GM19438 (cell line): Measurements from ENCODE around the gene APOOL.
"Not testable (repeated sequence)": the region's sequence is repeated elsewhere in the genome, so short reads cannot be mapped to it uniquely, and the experiment has no call there.

Experiments
- ATAC-seq: cut with Tn5 transposase; IDR thresholded peaks from one replicate; pipeline ENCODE4 v1.9.1; 2021; ENCODE audit warnings: low read depth; ENCODE audit not compliant: unreplicated experiment

APOOL gene

DNA sequence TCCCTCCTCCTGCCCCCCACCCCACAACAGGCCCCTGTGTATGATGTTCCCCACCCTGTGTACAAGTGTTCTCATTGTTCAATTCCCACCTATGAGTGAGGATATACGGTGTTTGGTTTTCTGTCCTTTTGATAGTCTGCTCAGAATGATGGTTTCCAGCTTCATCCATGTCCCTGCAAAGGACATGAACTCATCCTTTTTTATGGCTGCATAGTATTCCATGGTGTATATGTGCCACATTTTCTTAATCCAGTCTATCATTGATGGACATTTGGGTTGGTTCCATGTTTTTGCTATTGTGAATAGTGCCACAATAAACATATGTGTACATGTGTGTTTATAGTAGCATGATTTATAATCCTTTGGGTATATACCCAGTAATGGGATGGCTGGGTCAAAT lies 73.6 kb downstream of the APOOL start:
- not testable (repeated sequence) for ATAC-seq

DNA sequence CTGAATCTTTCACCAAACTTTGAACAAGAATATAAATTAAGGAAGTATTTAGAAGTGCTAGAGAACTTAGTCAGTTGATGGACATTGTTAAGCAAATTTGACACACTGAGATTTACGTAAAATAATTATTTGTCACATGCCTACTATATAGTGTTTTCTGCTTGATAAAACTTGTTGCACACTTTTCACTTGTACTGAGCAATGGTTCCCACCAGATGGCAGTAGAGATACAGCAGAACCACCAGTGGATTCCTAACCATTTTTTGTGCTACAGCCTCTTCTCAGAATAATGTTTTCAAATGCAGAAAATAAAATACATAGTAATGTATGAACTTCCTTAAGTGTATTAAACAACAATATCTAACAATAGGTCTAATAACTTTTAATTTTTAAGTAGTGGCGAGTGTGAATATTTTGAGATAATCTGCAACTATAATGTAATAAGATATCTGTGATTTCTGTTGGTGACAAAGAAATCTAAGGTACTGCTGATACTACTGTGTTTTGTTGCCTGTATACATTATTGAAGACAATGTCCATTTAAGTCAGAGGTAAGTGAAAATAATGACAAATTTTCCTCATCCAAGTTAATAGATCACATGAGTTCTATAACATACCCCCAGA lies 81.2 kb downstream of the APOOL start:
- peak; percentile 94 for ATAC-seq

DNA sequence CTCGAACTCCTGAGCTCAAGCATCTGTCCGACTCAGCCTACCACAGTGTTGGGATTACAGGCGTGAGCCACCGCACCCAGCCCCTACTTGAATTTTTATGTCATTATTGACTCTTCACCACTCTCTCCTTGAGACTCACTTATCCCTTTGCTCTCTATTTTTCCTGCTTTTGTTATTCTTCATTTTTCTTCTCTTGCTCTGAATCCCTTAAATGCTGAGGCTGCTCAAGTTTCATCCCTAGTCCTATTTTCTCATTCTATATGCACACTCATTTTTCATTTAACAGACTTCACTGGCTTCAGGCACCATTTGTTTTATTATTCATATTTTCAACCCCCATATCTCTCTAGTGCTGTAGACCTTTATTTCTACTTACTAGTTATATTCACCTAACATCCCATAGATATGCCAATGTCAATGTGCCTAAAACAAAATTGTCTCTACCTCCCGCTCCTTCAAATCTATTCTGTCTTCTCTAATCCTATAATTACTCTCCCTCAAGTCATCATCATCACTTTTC lies 85.7 kb downstream of the APOOL start:
- ATAC-seq = no peak

DNA sequence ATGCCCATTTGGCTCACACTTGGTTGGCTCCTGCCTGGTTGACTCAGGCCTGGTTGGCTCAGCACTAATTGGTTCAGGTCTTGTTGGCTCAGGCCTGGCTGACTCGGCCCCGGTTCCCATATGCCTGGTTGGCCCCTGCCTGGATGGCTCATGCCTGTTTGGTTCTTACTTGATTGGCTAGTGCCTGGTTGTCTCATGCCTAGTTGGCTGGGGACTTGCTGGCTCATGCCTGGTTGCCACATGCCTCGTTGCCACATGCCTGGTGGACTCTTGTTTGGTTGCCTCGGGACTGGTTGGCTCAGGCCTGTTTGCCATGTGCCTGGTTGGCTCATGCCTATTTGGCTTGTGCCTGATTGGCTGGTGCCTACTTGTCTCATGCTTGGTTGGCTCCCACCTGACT lies 103.7 kb downstream of the APOOL start:
- no peak for ATAC-seq

DNA sequence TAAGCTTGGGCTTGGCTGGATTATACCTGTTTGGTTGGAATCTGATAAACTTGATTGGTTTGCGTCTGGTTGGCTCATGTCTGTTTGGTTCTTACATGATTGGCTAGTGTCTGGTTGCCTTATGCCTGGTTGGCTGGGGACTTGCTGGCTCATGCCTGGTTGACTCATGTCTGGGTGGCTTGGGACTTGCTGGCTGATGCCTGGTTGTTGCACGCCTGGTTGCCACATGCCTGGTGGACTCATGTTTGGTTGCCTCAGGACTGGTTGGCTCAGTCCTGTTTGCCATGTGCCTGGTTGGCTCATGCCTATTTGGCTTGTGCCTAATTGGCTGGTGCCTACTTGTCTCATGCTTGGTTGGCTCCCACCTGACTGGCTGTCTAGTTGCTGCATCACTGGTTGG lies 104.5 kb downstream of the APOOL start:
- ATAC-seq = no peak

DNA sequence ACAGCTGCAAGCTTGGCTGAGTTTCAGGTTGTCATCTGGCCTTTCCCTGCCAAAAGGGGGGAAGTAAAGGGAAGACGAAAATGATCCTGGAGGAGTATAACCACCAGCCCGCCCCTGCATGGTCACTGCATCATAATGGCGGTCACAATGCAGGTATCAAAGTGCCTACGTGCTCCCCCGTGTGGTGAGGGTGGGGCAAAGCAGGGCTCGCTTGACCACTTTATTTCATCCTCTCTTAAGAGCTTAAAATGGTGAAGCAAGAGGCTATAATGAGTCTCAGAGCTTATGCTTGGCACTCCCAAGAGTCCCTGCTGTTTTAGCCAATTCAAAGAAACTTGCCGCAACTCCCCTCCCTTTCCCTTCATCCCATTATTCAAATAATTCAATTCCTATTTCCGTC lies 105.6 kb downstream of the APOOL start:
- ATAC-seq = no peak

DNA sequence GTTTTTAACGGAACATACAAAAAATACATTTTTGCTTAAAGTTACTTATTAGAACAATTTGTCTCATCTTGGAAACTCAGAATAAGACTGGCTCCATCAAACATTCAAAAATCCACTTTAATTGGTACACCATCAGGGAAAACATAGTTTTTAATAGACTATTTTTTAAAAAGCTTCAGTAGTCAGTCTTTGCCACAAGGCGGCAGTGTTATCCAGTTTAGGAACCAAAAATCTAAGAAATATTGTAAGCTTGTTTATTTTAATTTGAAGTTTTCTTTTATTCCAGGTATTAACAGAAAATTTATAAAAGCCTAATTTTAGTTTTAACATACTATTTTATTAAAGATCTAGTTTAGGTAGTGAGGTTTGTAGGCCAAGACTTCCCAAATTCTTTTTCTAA lies 107.7 kb downstream of the APOOL start:
- ATAC-seq = no peak

DNA sequence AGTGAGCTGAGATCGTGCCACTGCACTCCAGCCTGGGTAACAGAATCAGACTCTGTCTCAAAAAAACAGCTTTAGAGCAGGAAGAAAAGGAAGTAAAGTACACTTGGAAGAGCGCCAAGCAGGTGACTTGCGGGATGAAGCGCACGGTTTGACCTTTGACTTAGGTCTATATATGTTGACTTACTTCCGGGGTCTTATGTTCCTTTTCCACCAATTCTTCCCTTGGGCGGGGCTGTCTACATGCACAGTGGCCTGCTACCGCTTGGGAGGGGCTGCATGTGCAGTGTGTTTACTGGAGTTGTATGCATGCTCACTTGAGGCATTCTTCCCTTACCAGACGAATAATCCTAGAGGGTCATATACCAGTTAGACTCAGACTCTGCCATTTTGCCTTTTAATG lies 108.6 kb downstream of the APOOL start:
- no peak for ATAC-seq

DNA sequence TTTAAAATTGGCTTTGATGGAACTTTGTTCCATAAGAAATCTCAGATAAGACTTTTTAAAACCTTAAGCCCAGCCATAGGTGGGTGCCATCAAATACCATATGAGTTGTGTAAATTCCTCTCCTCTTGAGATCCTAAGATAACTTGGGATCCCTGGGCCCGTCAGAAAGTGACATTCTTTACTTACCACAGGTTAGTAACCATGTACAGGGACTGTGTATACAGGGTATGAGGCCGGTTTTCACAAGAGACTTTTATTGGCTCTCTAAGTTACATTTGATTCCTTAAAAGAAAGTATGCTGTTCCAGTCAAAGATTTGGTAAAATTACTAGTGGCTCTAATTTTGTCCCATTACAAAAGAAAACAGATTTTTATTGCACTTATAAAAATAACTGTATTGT lies 110.1 kb downstream of the APOOL start:
- no peak for ATAC-seq

DNA sequence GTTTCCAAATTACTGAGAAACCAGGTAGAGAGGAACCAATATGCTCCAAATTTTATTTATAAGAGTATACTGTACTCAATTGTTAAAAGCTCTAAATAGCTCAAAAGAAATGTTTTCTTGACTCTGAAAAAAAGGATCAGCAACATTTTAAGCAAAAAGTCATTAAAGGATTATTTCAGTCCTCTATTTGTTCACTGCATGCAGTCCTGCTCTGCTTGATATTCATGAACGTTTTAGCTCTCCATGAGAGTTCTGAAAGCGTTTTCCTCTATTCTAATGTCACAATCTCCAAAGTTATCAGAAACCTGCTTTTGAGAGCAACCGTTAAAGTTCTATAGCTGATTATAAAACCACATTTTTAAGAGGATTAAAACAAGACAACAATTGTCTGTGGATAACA lies 110.5 kb downstream of the APOOL start:
- ATAC-seq = no peak

DNA sequence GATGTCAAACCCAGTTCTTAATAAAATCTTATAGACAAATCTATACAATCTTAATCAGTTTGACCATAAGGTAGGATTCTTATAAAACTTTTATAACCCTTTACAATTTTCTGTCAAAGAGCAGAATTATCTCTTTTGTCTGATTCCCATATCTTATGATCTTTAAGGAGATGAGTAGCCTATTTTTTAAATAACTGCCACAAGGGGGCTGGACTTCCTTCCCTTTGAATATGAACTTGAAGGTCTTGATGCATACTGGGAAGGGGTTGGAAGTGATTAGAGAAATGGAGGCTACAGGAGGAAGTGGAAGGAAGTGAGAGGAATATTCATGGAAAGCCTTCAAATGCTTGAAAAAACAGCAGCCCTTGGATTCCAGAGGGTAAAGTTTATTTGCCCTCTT lies 111.1 kb downstream of the APOOL start:
- no peak for ATAC-seq

DNA sequence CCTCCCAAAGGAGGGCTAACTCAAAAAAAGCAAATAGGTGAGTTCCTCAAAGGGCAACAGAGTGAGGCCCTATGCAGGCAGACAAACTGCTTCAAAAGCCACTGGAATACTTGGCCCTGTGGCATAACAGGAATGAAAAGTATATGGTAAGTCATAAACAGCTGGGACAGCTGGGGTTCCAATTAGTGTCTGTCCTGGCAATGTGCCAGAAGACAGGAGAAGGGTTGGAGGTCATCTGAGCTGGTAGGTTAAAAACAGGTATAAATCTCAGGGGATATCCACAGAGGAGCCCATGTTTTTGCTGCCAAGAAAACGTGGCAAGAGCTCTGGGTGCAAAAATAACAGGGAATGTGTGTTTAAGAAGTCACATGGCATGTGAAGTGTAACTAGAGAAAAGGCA lies 111.6 kb downstream of the APOOL start:
- no peak for ATAC-seq

DNA sequence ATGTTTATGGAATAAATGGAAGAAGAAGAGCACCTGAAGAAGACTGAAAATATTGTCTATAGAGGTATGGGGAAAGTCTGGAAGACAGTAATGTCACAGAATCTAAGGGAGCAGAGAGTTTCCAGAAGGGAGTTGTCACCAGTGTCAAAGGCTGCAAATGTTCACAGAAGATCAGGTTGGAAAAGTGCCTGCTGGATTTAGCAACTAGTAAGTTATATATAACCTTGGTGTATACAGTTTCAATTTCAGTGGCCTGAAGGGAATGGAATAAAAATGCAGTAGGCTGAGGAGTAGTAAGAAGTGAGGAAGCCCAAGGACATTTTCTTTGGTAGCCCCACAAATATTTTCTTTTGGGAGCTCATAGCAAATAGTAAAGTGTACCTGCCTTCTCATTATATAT lies 132.7 kb downstream of the APOOL start:
- no peak for ATAC-seq

DNA sequence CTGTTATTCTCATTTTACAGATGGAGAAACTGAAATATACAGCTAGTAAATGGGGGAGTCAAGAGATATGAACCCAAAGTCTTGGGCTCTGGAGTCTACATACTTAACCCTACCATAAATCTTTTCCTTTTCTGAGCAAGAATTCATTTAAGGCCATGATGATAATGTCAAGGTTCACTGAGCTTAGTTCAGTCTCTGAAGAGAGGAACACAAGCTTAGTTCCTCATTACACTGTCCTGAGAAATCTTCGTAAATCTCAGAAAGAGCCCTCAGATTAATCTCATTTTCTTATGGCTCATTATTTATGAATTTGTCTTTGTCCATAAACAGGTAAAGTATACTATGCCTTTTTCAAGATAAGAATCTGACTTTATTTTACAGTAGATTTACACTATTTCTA lies 135.7 kb downstream of the APOOL start:
- no peak for ATAC-seq

DNA sequence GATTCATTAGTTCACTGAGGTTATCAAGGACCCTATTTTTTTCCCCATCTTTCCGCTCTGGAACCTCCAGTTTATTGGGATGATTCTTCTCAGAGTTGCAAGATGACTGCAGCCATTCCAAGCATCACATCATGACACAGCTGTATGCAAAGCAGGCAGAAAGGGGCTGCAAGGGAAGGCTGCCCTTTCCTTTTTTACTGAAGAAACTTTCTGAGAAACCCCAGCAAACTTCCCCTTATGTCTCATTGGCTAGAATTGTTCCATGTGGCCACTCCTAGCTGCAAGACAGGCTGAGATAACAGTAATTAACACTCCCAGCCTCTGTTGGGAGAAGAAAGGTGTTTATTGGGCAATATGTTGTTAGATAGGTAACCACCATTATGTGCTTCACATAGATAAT lies 137.3 kb downstream of the APOOL start:
- ATAC-seq = no peak
